NCI-H524 (cell line): ENCODE results near the gene SH2D2A.

Experiments
- DNase-seq, 2 experiments: peaks; one replicate each; lab custom pipeline; 2025; lab: John Stamatoyannopoulos, UW

Gene SH2D2A

DNA sequence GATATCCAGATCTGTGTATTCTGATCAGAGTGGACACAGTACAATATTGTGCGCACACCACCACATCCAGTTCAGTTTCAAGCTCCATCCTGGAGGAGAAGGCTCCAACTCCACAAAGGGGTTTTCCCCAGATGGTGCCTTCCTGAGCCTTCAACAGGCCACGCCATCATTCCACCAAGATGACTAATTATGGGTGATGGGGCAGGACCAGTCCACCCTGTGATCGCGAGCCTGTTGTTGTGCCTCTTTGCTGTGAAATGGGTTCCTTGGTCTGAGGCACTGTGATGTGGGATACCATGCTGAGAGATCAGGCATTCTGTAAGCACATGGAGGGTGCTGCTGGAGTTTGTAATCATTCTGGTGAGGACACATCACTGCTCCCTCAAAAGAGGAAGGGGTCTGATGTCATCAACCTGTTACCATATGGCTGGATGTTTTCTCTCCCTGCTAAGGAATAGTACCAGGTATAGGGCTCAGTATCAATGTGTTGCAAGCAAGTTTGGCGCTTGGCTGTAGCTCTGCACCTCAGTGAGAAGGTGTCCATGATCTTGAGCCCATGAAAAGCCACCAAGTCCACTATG lies 6.7 kb upstream of the SH2D2A start:
- no peak for DNase-seq

DNA sequence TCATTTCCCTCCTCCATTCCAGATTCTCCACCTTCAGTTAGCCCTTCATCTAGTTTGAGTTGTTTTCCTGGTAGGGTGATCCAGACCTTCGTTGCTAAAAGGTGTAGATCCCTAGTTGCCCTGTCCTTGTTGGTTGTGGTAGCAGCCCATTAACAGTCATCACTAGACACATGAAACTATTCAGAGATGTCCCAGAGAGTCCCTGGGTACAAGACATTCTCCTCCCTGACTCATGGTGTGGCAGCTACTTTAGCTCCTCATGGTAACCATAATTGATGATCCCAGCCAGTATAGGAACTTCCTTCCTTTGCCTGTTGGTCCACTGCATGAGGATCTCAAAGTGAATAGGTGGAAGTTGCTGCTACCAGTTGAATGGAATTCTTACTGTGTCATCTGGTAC lies 6.0 kb upstream of the SH2D2A start:
- DNase-seq: no peak

GRCh38 chr1:156821801-156822200 lies 5.2 kb upstream of the SH2D2A start:
- no peak for DNase-seq

- DNase-seq: no peak
Measured at GRCh38 chr1:156815961-156816422, 656 bp downstream of the SH2D2A start.

DNA sequence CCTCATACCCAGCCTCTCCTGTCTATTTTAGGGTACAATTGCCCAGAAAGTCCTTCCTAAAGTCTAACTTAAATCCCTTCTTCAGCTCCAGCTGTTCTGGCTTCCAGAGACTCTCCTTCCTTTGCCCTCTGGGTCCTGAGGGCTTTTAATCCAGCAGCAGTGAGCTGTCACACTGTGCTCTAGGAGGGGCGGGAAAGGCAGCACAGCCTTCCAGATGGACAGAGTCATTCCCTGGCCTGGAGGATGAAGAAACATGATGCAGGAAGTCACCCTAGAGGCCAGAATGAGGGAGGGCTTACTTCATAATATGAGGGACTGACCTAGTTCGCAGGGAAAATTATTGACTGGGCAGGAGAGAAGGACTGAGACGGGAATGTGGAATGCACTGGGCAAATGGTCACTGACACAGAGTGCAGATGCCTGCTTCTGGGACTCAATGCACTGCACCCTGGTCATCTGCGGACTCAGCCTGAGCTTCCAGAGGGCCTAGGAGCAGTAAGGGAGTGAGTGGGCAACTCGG lies 1.3 kb downstream of the SH2D2A start:
- DNase-seq: peak; percentile 4 to 55

GRCh38 chr1:156814571-156815260 lies 1.9 kb downstream of the SH2D2A start:
- DNase-seq: no peak

DNA sequence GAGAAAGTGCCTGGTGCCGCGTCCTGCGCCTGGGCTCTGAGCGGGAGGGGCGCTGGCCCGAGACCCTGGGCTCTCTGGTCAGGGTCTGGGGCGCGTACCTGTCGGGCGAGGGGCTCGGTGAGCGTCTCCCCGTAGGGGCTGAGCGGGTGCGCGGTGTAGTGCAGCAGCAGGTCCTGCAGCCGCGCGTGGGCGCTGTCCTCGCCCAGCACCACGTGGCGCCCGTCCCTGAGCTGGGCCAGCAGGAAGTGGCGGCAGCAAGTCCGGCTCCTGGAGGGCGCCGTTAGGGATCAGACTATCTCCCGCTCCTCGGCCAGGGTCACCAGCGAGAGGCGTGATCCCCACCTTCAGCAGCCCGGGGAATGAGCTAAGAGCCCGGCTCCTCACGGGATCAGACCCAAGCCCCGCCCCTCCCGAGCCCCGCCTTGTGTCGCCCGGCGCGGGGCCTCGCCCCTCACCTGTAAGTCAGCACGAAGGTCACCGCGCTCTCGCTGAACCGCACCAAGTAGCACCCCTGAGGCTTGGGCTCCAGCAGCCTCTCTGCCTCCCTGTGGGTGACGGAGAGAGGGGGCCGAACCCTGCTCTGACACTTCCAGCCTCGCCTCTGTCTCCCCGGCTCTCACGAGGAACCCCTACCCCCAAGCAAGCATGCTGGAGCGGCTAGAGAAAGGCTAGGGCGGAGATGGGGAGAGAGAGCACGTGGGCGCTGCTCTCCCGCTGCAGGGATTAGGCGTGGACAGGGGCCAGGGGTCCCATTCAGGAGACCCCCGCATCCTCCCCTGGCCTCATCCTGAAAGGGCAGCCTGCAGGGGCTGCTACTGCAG lies 2.7 kb downstream of the SH2D2A start:
- DNase-seq: peak in 1 of 2 experiments; percentile 35

- DNase-seq: no peak
Measured at GRCh38 chr1:156813298-156813697, 3.4 kb downstream of the SH2D2A start.

- no peak for DNase-seq
Measured at GRCh38 chr1:156812293-156812990, 4.2 kb downstream of the SH2D2A start.

DNA sequence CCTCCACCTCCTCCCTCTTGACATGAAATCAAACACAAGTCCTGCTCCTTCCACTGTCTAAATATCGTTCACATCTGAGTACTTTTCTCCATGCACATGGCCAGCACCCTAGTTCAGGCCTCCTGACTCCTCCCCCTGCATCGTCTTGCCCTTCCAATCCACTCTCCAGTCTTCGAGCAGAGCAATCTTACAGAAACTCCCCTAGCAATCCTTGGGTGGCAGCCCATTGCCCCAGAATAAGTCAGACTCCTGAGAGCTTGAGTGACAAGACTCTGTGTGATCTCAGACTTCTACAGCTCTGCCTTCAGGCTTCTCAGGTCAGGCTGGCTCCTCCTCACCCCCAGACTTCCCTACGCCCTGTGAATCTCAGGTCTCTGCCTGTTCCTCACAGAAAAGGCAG lies 5.5 kb downstream of the SH2D2A start:
- DNase-seq: no peak

DNA sequence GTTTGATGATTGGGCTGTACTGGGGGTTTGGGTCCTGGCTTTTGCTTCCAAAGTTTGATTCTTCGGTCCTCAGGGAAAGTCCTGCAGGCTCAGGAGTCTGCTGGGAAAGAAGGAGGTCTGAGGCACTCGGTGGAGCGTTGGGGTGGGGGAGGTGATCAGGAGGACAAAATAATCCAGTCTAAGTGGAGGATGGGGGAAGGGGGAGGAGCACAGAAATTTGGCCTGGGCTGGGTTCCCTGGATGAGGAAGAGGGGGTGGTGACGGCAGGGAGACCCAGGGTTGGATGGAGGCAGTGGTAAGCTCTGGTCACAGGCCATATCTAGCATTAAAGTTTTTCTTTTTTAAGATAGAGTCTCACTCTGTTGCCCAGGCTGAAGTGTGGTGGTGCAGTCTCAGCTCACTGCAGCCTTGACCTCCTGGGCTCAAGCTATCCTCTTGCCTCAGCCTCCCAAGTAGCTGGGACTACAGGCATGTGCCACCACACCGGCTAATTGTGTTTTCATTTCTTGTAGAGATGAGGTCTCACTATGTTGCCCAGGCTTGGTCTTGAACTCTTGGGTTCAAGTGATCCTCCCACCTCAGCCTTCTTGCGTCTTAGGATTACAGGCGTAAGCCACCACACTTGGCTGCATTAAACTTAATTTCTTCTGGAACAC lies 6.8 kb downstream of the SH2D2A start:
- DNase-seq: no peak

GRCh38 chr1:156809281-156809680 lies 7.4 kb downstream of the SH2D2A start:
- no peak for DNase-seq

GRCh38 chr1:156808186-156809030 lies 8.2 kb downstream of the SH2D2A start:
- DNase-seq: no peak

DNA sequence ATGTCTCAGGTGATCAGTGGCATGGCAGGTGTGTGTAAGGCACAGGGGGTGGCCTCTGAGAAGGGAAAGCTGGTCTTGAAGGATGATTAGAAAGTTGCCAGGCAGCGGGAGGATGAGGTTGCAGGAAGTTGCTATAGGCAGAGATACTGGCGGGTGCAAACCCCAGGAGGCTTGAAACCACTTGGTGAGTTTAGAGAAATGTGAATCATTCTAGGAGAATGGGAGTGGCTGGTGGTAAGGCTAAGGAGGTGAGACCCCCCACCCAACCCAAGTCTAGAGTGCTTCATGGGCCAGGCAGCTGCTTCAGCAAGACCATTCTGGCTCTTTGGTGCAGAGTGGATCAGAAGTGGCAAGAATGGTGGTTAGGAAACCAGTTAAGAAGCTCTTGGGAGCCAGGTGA lies 9.0 kb downstream of the SH2D2A start:
- no peak for DNase-seq

DNA sequence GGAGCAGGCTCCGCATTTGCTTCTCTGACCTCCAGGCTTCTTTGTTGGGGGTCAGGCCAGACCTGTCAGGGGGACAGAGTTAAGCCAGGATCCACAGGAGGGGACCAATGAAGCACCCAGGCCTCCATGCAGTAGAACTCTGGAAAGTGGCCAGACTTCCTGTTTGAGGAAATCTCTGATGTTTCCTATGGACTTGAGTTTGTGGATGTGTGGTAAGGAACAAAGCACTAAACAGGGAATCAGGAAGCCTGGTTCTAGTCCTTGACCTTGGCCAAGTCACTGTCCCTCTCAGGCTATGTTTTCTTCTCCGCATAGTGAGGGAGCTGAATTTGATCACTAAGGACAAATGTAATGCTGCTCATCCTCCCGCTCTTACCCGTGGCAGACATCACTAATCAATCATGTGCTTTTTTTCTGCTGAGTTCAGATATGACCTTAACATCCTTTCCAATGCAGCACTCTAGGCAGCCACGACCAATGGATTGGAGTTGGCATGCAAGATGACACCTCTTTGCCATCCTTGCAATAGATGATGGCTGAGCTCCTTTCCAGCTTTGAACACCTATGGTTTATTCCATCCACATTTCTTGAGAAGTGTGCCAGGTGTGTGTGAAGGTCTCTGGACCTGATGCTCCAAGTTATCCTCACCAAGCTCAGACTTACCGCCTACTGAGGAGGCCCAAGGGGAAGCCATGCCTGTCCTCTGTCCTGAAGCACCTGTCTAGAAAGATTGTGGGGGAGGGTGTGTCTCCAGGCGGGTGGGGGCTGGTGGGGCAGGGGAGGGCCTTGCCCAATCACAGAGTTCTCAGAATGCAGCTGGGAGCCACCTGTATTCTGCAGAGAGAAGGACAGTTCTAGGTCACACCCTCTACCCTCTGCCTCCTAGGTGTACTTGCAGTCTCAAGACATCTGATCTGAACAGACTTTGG lies 9.9 kb downstream of the SH2D2A start:
- DNase-seq: no peak

GRCh38 chr1:156805766-156806511 lies 10.7 kb downstream of the SH2D2A start:
- peak; percentile 58 to 90 for DNase-seq

DNA sequence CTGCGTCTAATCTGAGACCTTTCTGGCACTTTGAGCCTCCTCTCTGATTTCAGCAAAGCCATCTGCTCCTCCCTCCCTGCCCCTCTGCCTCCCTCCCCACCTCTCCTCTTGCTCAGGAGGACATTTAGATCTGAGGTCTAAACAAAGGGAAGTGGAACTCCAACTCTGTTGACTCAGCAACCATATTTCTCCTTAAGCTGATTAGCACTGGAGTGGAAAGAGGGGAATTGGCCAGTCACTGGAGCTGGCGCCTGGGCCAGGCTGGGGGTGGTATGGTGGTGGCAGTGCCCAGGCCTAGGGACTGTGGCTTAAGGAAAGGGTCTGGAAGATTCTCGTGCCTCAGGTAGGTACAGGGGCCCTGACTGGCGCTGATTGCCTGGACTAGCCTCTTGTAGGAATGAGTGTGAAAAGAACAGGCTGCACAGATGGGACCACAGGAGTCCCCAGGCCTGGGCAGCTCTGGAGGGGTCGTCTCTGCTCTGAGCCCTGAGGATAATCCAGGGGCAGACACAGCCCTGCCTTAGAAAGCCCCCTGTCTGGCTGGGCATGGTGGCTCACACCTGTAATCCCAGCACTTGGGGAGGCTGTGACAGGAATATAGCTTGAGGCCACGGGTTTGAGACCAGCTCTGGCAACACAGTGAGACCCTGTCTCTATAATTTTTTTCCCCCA lies 11.9 kb downstream of the SH2D2A start:
- peak; percentile 90 to 95 for DNase-seq

- DNase-seq: peak in 1 of 2 experiments; percentile 38
Measured at GRCh38 chr1:156804026-156804425, 12.6 kb downstream of the SH2D2A start.
